Endothelial cell of umbilical vein (primary cell): ENCODE measurements around the gene CD86. TPM values are rescaled to one million over a fixed set of nuclear protein-coding genes. Genes with fewer than 3 reads are reported as not detected.

ENCODE experiments used
- BruUV-seq: library from RNA; stranded (reverse); fragments of 400-500 nt; replicated peaks from 2 replicates; lab custom pipeline; 2021; lab: Mats Ljungman, UMichigan
- CTCF ChIA-PET: fragments of 300-600, 350-600 bp; sonication (Branson Sonifier 250); formaldehyde crosslinking; loops from one replicate; lab custom pipeline; 2021; ENCODE audit warnings: antibody characterized with exemption, inconsistent platforms; lab: Charles Lee
- POLR2A ChIA-PET: fragments of 300-600, 350-600 bp; sonication (Branson Sonifier 250); formaldehyde crosslinking; loops from one replicate; lab custom pipeline; 2021; ENCODE audit warnings: antibody characterized with exemption, inconsistent platforms; lab: Charles Lee
- DNase-seq: peaks from one replicate; pipeline ENCODE4 v3.0.0-alpha.2; 2011; ENCODE audit warnings: low read depth, low spot score
- FAIRE-seq: peaks from 2 replicates; lab custom pipeline; 2011; peaks lifted over from hg19 to GRCh38; lab: Jason Lieb, UNC
- H2AFZ ChIP-seq: 2 replicates; pipeline ENCODE4 v1.6.0; 2012; ENCODE audit warnings: low read depth, low read length, control low read depth, inconsistent platforms
- H3K27ac ChIP-seq: 2 replicates; pipeline ENCODE4 v1.5.1; 2011; ENCODE audit warnings: low read depth, mild to moderate bottlenecking, control low read depth, low read length, moderate library complexity; ENCODE audit not compliant: insufficient read depth
- H3K27me3 ChIP-seq, 2 experiments: 2 replicates each; pipeline versions ENCODE4 v1.6.0 to v1.6.1; 2011; ENCODE audit warnings: low read length in 2 of 2, mixed read lengths in 1 of 2; ENCODE audit not compliant: control insufficient read depth in 2 of 2, insufficient read depth in 2 of 2
- H3K36me3 ChIP-seq, 2 experiments: 2 replicates in 1 of 2; 3 replicates in 1 of 2; pipeline ENCODE4 v1.5.1; 2011; ENCODE audit warnings: low read length in 2 of 2, mild to moderate bottlenecking in 1 of 2, moderate library complexity in 1 of 2; ENCODE audit not compliant: control insufficient read depth in 2 of 2, insufficient read depth in 2 of 2; ENCODE audit errors: extremely low read depth in 1 of 2
- H3K4me1 ChIP-seq: 3 replicates; pipeline ENCODE4 v1.5.1; 2011; ENCODE audit warnings: mild to moderate bottlenecking, low read length; ENCODE audit not compliant: control insufficient read depth, insufficient read depth; ENCODE audit errors: extremely low read depth
- H3K4me2 ChIP-seq: 2 replicates; pipeline ENCODE4 v1.6.1; 2011; ENCODE audit warnings: low read length, control low read depth, mixed read lengths; ENCODE audit not compliant: insufficient read depth
- H3K4me3 ChIP-seq, 3 experiments: fragments of 200-600 bp in 1 of 3; sonication (generic), shearing (Covaris generic) in 1 of 3; replicated peaks in 1 of 3; 2 replicates each; pipeline ENCODE4 v1.5.1; 2011 to 2016; ENCODE audit warnings: control low read depth in 3 of 3, low read length in 3 of 3, mild to moderate bottlenecking in 2 of 3, inconsistent platforms in 1 of 3, low read depth in 1 of 3, moderate library complexity in 1 of 3; ENCODE audit not compliant: insufficient read depth in 1 of 3
- H3K79me2 ChIP-seq: 2 replicates; pipeline ENCODE4 v1.6.0; 2012; ENCODE audit warnings: low read length, inconsistent platforms; ENCODE audit not compliant: control insufficient read depth, insufficient read depth
- H3K9ac ChIP-seq: replicated peaks from 2 replicates; pipeline ENCODE3; 2011; ENCODE audit warnings: low read length, control low read depth; ENCODE audit not compliant: insufficient read depth; ENCODE audit errors: extremely low read depth
- H3K9me1 ChIP-seq: replicated peaks from 3 replicates; pipeline ENCODE4 v1.6.0; 2011; ENCODE audit warnings: mild to moderate bottlenecking, low read length; ENCODE audit not compliant: control insufficient read depth, insufficient read depth; ENCODE audit errors: extremely low read depth
- H3K9me3 ChIP-seq: replicated peaks from 2 replicates; pipeline ENCODE4 v1.5.1; 2012; ENCODE audit warnings: low read length, inconsistent platforms; ENCODE audit not compliant: control insufficient read depth, insufficient read depth
- H4K20me1 ChIP-seq: replicated peaks from 2 replicates; pipeline ENCODE3; 2011; ENCODE audit warnings: mild to moderate bottlenecking, low read length; ENCODE audit not compliant: control insufficient read depth, insufficient read depth; ENCODE audit errors: extremely low read depth
- EZH2 ChIP-seq: IDR thresholded peaks from 2 replicates; pipeline ENCODE4 v1.6.1; 2012; ENCODE audit warnings: borderline replicate concordance, low read depth, mild to moderate bottlenecking, moderate library complexity, low read length, inconsistent platforms; ENCODE audit not compliant: severe bottlenecking
- FOS ChIP-seq: IDR thresholded peaks from 2 replicates; pipeline ENCODE4 v1.6.1; 2011; ENCODE audit warnings: mild to moderate bottlenecking, low read length, moderate library complexity, borderline replicate concordance; ENCODE audit not compliant: insufficient read depth
- GATA2 ChIP-seq: IDR thresholded peaks from 2 replicates; pipeline ENCODE4 v1.7.0; 2011; ENCODE audit warnings: low read depth, mild to moderate bottlenecking, moderate library complexity, mixed read lengths, low read length; ENCODE audit not compliant: insufficient read length, insufficient read depth
- JUN ChIP-seq: IDR thresholded peaks from 2 replicates; pipeline ENCODE4 v1.6.1; 2011; ENCODE audit warnings: borderline replicate concordance, low read depth; ENCODE audit not compliant: insufficient read length, insufficient read depth
- MYC ChIP-seq: IDR thresholded peaks from one replicate; pipeline ENCODE4 v1.6.1; 2011; ENCODE audit warnings: mild to moderate bottlenecking, low read depth, low read length
- POLR2A ChIP-seq: IDR thresholded peaks from 2 replicates; pipeline ENCODE4 v1.6.1; 2012; ENCODE audit warnings: low read depth, mild to moderate bottlenecking, control low read depth, low read length
- POLR2AphosphoS5 ChIP-seq: IDR thresholded peaks from 2 replicates; pipeline ENCODE4 v1.6.1; 2012; ENCODE audit warnings: low read depth, mild to moderate bottlenecking, control low read depth, low read length, moderate library complexity; ENCODE audit not compliant: insufficient read depth
- dilution Hi-C: fragments of 300-500 bp; cut with MboI; formaldehyde crosslinking; loops from one replicate; pipeline ENCODE4 v1.15.0; 2019; ENCODE audit warnings: low sequenced_read_pairs; ENCODE audit not compliant: extremely low pct_ligation_motif_present
- intact Hi-C: fragments of 100-400 bp; cut with micrococcal nuclease; formaldehyde crosslinking; loops from one replicate; pipeline ENCODE4 v1.10.0; 2022
- polyA plus RNA-seq, 4 experiments: library from polyadenylated mRNA; depleted of rRNA in 3 of 4; stranded (reverse) in 3 of 4; unstranded in 1 of 4; fragments of >200 nt; gene quantifications; 2 replicates each; pipeline versions ENCODE4 v1.2.1 to v1.2.3, GENCODE V29; 2011 to 2012; ENCODE audit warnings: missing spikeins in 1 of 4
- total RNA-seq: library from RNA; stranded (reverse); gene quantifications from 2 replicates; pipeline ENCODE4 v1.2.3, GENCODE V29; 2021
- TF ChIP-seq, protein P1 (sequence below): IDR thresholded peaks from 2 replicates; pipeline ENCODE4 v1.6.1; 2011; ENCODE audit not compliant: insufficient read depth, insufficient read length
- TF ChIP-seq, protein P2 (sequence below), 2 donors: IDR thresholded peaks; 1 replicate in 1 of 2; 2 replicates in 1 of 2; pipeline ENCODE4 v1.5.1; 2011; ENCODE audit warnings: low read length in 2 of 2, mild to moderate bottlenecking in 2 of 2, moderate library complexity in 2 of 2, control low read depth in 1 of 2, inconsistent platforms in 1 of 2, low read depth in 1 of 2; ENCODE audit not compliant: insufficient read depth in 1 of 2; ENCODE audit errors: extremely low read depth in 1 of 2

The CD86 gene
- total and polyA plus RNA-seq, 2 donors (not counting 3 experiments of a cell fraction or from before 2014, with no cell fraction given), result not detected

DNA sequence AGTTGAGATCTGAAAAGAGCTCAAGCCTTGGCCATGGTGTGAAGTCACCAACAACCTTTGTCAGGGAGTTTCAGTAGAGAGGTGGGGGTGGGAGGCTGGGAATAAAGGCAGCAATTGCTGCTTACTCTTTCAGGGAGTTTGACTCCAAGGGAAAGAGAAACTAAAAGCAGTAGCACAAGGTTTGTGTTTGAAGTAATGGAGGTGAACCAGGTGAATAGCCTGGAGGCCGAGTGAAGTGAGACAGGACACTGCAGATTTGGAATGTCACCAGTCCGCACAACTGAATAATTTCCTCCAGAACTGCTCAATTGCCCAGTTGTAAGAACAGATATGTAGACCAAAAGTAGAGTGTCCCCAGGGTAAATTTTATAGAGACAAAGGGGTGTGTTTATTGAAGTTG is 44.1 kb downstream of the CD86 start:
- Histone ChIP-seq H3K27me3 (peaks cover 9 to 11% of the 10 kb centered on the region in 2 experiments), H3K4me3 (no peak overlapping the region), H3K27ac (no peak overlapping the region), H3K4me2 (no peak overlapping the region), H3K9ac (no peak overlapping the region), H3K9me1 (no peaks in the 10 kb centered on the region), H3K36me3 (no peaks in the 10 kb centered on the region), H3K4me1 (no peaks in the 10 kb centered on the region), H3K9me3 (no peaks in the 10 kb centered on the region), H2AFZ (no peak overlapping the region), H4K20me1 (no peaks in the 10 kb centered on the region), H3K79me2 (no peaks in the 10 kb centered on the region)
- TF ChIP-seq EZH2, result no peak
- no peak for TF ChIP-seq GATA2
- no peak for TF ChIP-seq FOS
- TF ChIP-seq POLR2AphosphoS5, result no peak
- TF ChIP-seq, protein P1, sequence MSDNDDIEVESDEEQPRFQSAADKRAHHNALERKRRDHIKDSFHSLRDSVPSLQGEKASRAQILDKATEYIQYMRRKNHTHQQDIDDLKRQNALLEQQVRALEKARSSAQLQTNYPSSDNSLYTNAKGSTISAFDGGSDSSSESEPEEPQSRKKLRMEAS, result no peak
- TF ChIP-seq POLR2A, result no peak
- TF ChIP-seq MYC, result no peak
- TF ChIP-seq, protein P2, sequence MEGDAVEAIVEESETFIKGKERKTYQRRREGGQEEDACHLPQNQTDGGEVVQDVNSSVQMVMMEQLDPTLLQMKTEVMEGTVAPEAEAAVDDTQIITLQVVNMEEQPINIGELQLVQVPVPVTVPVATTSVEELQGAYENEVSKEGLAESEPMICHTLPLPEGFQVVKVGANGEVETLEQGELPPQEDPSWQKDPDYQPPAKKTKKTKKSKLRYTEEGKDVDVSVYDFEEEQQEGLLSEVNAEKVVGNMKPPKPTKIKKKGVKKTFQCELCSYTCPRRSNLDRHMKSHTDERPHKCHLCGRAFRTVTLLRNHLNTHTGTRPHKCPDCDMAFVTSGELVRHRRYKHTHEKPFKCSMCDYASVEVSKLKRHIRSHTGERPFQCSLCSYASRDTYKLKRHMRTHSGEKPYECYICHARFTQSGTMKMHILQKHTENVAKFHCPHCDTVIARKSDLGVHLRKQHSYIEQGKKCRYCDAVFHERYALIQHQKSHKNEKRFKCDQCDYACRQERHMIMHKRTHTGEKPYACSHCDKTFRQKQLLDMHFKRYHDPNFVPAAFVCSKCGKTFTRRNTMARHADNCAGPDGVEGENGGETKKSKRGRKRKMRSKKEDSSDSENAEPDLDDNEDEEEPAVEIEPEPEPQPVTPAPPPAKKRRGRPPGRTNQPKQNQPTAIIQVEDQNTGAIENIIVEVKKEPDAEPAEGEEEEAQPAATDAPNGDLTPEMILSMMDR (IDR thresholded peaks at IDR 0.05; ENCODE audit: extremely low read depth in 1 of 2, insufficient read depth in 1 of 2, low read depth in 1 of 2, low read length in 2 of 2), result no peak
- no peak for TF ChIP-seq JUN
- ChIA-PET POLR2A (no interaction called here), CTCF (interaction anchor here (1.2 kb wide), 1 partner anchor 159 kb away, joined by 4 read pairs; no protein-coding TSS in a partner anchor)
- BruUV-seq, result no TSS peak
- dilution Hi-C loops, result no loop called here
- no peak for DNase-seq
- no peak for FAIRE-seq
- intact Hi-C loops, result no loop called here
